Measurements from ENCODE around the gene NCKAP5.

DNA sequence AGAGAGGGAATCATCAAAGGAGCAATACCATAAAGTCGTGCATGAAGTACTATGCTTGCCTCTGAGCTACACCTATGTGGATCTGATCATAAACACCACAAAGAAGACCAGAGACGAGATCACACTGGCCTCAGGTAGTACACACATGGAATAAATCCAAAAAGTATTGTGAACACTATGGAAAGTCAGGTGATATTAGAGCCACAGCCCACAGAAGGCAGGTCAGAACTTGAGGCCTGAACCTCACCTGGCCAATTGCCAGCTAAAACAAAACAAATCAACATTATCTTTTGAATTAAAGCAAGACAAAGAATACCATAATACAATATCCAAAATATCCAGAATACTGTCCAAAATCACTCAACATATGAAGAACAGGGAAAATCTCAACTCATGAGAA, 371.1 kb downstream of the NCKAP5 start:
- TF ChIP-seq SPI1 (IDR thresholded peaks at IDR 0.05; ENCODE audit: borderline replicate concordance, low read depth) (no peak), REST (IDR thresholded peaks at IDR 0.05; ENCODE audit: insufficient replicate concordance, low read depth) (no peak)
- TF ChIP-seq, protein P1, sequence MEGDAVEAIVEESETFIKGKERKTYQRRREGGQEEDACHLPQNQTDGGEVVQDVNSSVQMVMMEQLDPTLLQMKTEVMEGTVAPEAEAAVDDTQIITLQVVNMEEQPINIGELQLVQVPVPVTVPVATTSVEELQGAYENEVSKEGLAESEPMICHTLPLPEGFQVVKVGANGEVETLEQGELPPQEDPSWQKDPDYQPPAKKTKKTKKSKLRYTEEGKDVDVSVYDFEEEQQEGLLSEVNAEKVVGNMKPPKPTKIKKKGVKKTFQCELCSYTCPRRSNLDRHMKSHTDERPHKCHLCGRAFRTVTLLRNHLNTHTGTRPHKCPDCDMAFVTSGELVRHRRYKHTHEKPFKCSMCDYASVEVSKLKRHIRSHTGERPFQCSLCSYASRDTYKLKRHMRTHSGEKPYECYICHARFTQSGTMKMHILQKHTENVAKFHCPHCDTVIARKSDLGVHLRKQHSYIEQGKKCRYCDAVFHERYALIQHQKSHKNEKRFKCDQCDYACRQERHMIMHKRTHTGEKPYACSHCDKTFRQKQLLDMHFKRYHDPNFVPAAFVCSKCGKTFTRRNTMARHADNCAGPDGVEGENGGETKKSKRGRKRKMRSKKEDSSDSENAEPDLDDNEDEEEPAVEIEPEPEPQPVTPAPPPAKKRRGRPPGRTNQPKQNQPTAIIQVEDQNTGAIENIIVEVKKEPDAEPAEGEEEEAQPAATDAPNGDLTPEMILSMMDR (IDR thresholded peaks at IDR 0.05; ENCODE audit: insufficient read depth, low read length): no peak

All from HL-60 (cell line).